HG02763 (cell line): Measurements from ENCODE around the gene ZNF300.
"Not testable (repeated sequence)": the region's sequence is repeated elsewhere in the genome, so short reads cannot be mapped to it uniquely, and the experiment has no call there.

Experiments
- ATAC-seq: cut with Tn5 transposase; IDR thresholded peaks from one replicate; pipeline ENCODE4 v1.9.1; 2021; ENCODE audit warnings: mild to moderate bottlenecking, moderate library complexity; ENCODE audit not compliant: unreplicated experiment

ZNF300 gene

GRCh38 chr5:150904479-150905311 lies at the start of gene ZNF300:
ZNF300 (minus strand) TSS chr5:150904980; CDS start chr5:150903155, 1,825 bp downstream.
- ATAC-seq, result peak; percentile 51

- no peak for ATAC-seq
These were observed 43.8 kb upstream of the ZNF300 start for GRCh38 chr5:150948539-150948938.

- ATAC-seq, result no peak
These were observed 41.6 kb upstream of the ZNF300 start for GRCh38 chr5:150946351-150946905.

DNA sequence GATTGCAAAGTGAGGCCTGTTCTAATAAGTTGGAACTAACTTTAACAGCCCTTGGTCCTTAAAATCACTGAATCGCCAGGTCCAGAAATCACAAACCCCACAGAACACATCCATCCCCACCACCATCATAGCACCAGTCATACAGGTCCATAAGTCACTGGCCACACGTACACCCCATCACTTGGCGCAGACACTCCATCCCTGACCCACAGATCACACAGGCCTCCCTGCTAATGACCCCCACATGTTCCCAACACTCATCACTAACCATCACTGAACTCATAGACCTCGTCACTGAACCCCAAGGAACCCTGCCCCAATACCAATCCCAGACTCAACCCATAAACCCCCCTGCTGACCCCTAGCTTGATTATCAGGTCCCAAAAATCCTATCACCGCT lies 41.2 kb upstream of the ZNF300 start:
- no peak for ATAC-seq

DNA sequence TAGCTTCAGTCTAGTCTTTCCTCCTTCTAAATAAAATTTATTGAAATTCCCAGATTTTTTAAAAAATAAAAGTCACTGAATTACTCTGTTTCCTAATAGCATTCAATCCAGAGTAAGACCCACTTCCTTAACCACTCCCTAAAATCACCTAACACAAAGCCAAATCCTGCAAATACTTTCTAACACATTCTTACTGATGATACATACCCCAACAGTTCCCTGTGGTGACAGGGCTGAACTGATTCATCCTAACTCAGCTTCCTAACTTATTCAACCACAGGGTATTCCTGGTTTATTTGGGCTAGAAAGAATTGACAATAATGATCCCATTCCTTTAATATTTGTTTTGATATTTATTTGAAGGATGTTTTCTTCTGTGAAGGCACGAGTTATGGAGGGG lies 40.7 kb upstream of the ZNF300 start:
- ATAC-seq, result no peak

DNA sequence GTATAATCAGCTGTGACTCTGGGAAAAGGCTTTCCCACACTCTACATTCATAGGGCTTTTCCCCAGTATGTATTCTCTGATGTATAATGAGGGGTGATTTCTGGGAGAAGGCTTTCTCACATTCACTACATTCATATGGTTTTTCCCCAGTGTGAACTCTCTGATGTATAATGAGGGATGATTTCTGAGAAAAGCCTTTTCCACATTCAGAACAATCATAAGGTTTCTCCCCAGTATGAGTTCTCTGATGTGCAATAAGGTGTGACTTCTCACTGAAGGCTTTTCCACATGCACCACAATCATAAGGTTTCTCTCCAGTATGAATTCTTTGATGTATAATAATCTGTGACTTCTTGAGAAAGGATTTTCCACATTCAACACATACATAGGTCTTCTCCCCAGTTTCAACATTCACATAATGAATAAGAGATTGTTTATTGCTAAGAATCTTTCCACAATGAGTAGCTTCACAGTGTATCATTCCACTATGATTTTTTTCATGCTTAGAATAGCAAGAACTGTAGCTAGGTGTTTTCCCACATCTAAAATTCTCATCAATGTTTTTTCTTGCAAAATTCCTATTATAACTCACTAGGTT lies 26.7 kb upstream of the ZNF300 start:
- no peak for ATAC-seq

- no peak for ATAC-seq
These were observed 13.8 kb upstream of the ZNF300 start for GRCh38 chr5:150918613-150919012.

GRCh38 chr5:150912312-150912814 lies 7.6 kb upstream of the ZNF300 start:
- ATAC-seq, result no peak

DNA sequence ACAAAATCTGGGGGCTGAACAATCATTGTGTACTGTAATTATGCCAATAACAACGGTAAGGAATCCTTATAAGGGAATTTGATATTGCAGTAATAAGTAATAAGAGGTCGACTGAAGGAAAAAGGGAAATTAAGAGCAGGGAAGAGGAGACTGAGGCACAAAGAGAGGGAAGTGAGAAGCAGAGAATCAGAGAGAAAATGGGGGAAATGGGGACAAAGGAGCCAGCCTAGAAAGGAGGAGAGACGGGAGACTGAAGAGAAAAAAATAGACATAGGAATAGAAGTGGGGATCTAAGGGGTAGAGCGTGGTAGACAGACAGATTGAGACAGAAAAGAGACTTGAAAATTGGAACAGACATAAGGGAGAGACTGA lies 518 bp upstream of the ZNF300 start:
- no peak for ATAC-seq

DNA sequence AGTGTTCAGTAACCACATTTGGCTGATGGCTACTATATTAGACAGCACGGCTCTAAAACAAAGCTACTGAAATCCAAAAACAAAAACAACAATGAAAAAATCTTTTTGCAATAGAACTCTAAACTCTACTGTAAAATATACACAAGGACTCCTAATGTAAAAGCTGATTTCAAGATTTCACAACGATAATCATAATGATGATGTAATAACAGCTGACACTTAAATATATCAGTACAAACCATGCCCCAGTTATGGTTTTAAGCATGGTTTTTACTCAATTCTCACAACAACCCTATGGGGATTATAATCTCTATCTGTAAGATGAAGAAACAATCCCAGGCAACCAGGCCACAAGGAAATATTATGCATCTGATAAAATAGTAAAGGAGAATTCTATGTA lies 3.3 kb downstream of the ZNF300 start:
- no peak for ATAC-seq

DNA sequence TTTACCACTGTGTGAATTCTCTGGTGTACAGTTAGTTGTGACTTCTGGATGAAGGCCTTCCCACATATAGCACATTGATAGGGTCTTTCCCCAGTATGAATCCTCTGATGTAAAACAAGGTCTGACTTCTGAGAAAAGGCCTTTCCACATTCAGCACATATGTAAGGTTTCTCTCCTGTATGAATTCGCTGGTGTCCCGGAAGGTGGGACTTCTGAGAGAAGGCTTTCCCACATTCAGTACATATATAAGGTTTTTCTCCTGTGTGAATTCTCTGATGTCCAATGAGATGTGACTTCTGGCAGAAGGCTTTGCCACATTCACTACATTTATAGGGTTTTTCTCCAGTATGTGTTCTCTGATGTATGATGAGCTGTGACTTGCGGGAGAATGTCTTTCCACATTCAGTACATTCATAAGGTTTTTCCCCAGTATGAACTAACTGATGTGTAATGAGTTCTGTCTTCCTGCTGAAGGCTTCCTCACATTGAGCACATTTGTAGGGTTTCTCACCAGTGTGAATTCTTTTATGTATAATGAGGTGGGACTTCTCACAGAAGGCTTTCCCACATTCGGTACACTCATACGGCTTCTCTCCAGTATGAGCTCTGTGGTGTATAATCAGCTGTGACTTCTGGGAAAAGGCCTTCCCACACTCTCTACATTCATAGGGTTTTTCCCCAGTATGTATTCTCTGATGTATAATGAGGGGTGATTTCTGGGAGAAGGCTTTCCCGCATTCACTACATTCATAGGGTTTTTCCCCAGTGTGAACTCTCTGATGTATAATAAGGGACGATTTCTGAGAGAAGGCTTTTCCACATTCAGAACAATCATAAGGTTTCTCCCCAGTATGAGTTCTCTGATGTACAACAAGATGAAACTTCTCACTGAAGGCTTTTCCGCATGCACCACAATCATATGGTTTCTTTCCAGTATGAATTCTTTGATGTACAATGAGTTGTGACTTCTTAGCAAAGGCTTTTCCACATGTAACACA lies 9.1 kb downstream of the ZNF300 start:
- ATAC-seq, result no peak

DNA sequence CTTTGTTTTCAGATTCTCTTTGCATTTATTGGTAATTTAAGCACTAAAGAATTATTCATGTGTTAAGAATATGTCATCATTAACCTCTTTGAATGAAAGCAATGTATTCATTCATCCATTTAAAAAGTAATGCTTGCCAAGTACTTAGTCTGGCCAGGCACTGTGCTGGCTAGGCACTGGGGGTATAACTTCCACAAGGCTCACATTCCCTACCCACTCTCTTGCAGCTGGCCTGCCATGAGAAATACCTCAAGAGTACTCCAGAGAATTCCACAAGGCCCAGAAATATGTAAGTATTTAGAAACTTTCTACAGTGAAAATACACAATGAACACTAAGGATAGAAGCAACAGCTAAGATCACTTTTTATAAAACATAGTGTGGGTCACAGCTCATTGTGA lies 25.4 kb downstream of the ZNF300 start:
- no peak for ATAC-seq

GRCh38 chr5:150862070-150862469 lies 42.7 kb downstream of the ZNF300 start:
- no peak for ATAC-seq

DNA sequence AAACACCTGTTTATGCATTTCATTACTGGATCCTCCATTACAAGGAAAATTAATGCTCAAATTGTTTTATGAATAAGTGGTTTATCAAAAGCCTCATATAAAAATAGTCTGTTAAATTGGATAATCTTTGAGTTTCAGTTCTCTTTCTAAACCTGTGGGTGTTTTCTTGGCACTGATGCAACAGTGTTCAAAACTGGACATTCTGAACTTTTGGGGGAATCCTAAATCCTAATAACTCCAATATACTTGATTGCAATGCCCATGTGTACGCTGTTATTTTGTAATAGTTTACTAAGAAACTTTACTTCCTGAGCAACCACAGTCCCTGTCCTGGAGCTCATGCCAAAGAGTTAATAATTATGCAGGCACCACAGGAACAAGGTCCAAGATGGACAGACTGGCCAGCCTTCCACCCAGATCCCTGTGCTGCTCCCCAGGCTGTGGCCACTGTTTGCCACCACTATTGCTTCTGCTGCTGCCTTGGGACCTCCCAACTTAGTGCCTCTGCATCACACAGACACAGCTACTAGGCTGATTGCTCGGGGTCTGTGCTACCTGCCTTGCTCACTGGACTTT lies 44.4 kb downstream of the ZNF300 start:
- no peak for ATAC-seq

- not testable (repeated sequence) for ATAC-seq
These were observed 48.1 kb downstream of the ZNF300 start for GRCh38 chr5:150856700-150857099.

- ATAC-seq, result no peak
These were observed 51.2 kb downstream of the ZNF300 start for GRCh38 chr5:150853561-150853960.

DNA sequence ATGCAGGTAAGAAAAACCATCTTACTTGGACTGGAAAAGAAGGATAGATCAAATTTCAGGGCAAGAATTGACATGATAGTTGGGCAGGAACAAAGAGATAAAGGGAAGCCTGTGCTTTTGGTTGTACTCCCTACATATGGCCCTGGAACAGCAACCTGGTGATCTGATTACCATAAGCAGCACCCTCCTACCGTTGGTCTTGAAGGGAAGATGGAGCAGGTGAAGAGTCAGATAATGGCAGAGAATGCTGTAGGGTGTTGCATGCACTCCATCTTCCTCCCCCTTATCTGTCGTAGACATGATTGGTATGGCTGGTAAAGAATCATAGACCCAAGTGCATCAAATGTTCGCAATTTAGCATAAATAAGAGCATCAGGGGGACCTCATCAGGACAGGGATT lies 53.7 kb downstream of the ZNF300 start:
- no peak for ATAC-seq

DNA sequence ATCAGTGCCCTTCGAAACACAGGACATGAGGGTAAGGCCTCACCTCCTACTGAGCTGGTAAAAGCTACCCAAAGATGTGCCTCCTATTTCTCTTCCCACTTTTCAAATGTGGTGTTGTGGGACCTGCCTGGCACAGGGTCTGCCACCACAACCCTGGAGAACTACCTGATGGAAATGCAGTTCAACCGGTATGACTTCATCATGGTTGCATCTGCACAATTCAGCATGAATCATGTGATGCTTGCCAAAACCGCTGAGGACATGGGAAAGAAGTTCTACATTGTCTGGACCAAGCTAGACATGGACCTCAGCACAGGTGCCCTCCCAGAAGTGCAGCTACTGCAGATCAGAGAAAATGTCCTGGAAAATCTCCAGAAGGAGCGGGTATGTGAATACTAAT lies 56.5 kb downstream of the ZNF300 start:
- ATAC-seq, result no peak

DNA sequence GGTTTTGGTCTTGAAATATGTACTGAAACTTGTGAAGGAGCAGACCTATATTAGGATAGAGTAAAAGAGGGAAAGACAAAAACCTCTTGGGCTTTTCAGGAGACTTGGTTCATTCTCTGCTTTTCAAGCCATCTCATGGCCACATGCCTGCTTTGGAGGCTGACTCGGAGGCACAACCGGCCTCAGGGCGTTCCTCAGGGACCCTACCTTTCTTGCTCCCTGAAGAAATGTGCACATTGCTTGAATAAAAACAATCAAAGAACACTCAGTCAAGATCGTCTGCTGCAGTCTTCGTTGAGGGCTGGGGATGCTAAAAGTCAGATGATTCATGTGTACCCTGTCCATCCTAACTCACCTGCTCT lies 57.5 kb downstream of the ZNF300 start:
- no peak for ATAC-seq

DNA sequence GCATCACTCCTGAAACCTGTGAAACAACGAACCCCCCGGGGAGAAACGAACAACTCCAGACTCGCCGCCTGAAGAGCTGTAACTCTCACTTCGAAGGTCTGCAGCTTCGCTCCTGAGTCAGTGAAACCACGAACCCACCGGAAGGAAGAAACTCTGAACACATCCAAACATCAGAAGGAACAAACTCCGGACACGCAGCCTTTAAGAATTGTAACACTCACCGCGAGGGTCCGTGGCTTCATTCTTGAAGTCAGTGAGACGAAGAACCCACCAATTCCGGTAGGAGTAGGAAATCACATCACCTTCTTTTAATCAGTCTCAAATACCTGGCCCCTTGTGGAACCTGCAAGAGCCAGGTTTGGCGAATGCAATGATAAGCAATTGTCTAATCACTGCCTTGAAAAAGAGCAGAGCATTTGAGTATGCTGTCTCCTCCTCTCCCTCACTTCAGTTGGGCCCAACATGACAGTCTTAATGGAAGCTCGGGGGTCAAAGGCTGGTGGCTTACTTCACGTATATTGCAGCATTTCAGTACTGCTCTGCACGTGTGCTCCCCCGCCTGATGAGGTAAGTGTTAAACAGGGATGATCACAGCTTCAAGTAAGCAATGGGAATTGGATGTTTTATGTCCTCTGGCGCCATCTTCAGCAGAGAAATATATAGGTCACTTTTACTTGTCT lies 58.0 kb downstream of the ZNF300 start:
- peak; percentile 82 for ATAC-seq
